Activated naive CD8-positive, alpha-beta T cell treated with anti-CD3 and anti-CD28 coated beads, Interleukin-2, amount 10 ng/mL, durations not matched to agents 7 days and 5 days (primary cell): ENCODE results near the gene C20orf173. TPM values are rescaled to one million over a fixed set of nuclear protein-coding genes. Genes with fewer than 3 reads are reported as not detected.
"Not testable (repeated sequence)": the region's sequence is repeated elsewhere in the genome, so short reads cannot be mapped to it uniquely, and the experiment has no call there.

Experiments used
- ATAC-seq: fragments of 150-1000 bp; cut with Tn5 transposase; one replicate; pipeline ENCODE4 v1.10.0; 2021; ENCODE audit warnings: low read depth, moderate library complexity
- POLR2A ChIA-PET: fragments of 350-600 bp; sonication (Branson Sonifier 250); formaldehyde crosslinking; loops from one replicate; lab custom pipeline; 2021; ENCODE audit warnings: antibody characterized with exemption; lab: Charles Lee
- DNase-seq: peaks from one replicate; pipeline ENCODE4 v3.0.0; 2021
- H3K27ac Mint-ChIP-seq: one replicate; pipeline ENCODE4 v1.8.0; 2022; ENCODE audit warnings: mild to moderate bottlenecking, mixed read lengths
- H3K27me3 Mint-ChIP-seq: one replicate; pipeline ENCODE4 v1.8.0; 2022; ENCODE audit warnings: mild to moderate bottlenecking, moderate library complexity, mixed read lengths
- H3K36me3 Mint-ChIP-seq: one replicate; pipeline ENCODE4 v1.8.0; 2021; ENCODE audit warnings: mild to moderate bottlenecking, mixed read lengths
- H3K4me1 Mint-ChIP-seq: one replicate; pipeline ENCODE4 v1.8.0; 2021; ENCODE audit warnings: mixed read lengths
- H3K4me3 Mint-ChIP-seq: one replicate; pipeline ENCODE4 v1.8.0; 2022; ENCODE audit warnings: mild to moderate bottlenecking, moderate library complexity, mixed read lengths
- H3K9me3 Mint-ChIP-seq: one replicate; pipeline ENCODE4 v1.8.0; 2021; ENCODE audit warnings: mixed read lengths
- total RNA-seq, 2 experiments: library from RNA; stranded (reverse); gene quantifications; one replicate each; pipeline ENCODE4 v1.2.3, GENCODE V29; 2021

The C20orf173 gene
- total RNA-seq, 2 experiments from 2014 or later = not detected

DNA sequence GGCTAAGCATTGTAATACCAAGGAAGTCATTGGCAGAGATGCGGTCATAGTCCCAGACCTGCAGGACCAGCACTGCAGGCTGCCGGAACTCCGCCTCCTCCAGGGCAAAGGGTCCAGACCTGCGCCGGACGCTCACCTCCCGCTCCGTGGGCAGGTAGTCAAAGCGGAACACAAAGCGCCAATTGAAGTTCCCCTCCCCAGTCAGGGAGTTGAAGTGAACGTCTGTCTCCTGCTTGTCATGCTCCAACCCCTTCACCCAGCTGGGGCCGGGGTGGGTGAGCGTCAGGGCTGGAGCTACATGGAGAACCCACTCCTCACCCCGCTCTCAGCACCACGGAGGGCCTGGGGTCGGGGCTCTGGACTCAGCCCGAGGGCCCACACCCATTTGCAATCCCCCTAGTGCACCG is 30.7 kb upstream of the C20orf173 start:
- Mint-ChIP-seq H3K36me3 (no peaks in the 10 kb centered on the region), H3K9me3 (no peaks in the 10 kb centered on the region), H3K4me3 (no peak overlapping the region), H3K4me1 (no peaks in the 10 kb centered on the region), H3K27ac (no peak overlapping the region), H3K27me3 (no peaks in the 10 kb centered on the region)
- no peak for DNase-seq
- POLR2A ChIA-PET = no interaction called here
- no peak for ATAC-seq

DNA sequence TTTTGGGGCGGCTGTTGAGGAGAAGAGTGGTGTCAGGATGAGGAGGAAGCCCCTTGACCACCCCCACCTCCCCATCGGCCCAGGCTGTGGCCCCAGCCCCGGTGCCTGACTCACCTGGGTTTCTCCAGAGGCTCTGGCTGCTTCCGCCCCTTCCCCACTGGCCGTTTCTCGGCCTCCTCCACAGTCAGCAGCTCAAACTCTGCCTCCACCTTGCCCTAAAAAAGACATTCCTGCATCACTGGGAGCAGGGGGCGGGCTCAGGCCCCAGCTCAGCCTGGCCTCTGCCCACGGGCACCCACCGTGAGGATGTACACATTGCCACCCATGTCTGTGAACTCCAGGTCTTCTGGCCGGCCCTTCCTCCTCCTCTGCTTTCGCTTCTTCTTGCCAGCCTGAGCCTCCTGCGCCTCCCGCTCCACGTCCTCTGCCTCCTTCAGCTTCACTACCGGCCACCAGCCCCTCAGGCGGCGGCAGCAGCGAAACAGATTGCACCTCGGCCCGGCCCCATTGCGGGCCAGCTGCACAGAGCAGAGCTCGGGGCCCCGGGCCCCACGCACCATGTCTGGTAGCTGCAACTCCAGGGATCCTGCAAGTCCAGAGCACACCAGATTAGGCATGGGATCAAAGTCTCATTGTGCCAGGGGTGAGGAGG is 29.7 kb upstream of the C20orf173 start:
- Mint-ChIP-seq H3K9me3 (no peaks in the 10 kb centered on the region), H3K27ac (no peak overlapping the region), H3K4me3 (no peak overlapping the region), H3K27me3 (no peaks in the 10 kb centered on the region), H3K4me1 (no peaks in the 10 kb centered on the region), H3K36me3 (peaks cover 4% of the 10 kb centered on the region)
- DNase-seq = no peak
- no peak for ATAC-seq
- POLR2A ChIA-PET = no interaction called here

DNA sequence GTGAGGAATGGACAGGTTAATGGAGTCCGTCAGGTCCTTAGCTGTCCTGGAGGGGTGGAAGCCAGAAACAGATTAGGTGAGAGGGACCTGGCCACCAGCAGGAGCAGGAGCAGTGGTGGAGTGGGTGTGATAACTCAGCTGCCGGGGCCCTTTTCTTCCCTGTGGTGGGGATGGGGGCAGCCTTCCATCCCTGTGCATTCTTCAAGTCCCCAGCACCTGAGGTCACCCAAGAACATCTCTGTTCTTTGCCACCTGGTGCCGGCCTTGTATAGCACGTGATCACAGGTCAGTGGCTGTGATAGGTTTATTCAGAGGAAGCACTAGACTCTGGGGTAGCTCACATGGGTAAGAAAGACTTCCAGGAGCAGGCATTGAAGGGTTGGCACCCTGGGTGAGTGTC is 29.0 kb upstream of the C20orf173 start:
- no peaks in the 10 kb centered on the region for H3K4me1 Mint-ChIP-seq
- no peaks in the 10 kb centered on the region for H3K9me3 Mint-ChIP-seq
- no peak overlapping the region for H3K27ac Mint-ChIP-seq
- POLR2A ChIA-PET = no interaction called here
- no peak for ATAC-seq
- DNase-seq = no peak
- H3K4me3 Mint-ChIP-seq = no peak overlapping the region
- H3K27me3 Mint-ChIP-seq = no peaks in the 10 kb centered on the region
- peaks cover 4% of the 10 kb centered on the region for H3K36me3 Mint-ChIP-seq

- peaks cover 4% of the 10 kb centered on the region for H3K36me3 Mint-ChIP-seq
- no peaks in the 10 kb centered on the region for H3K4me1 Mint-ChIP-seq
- DNase-seq (no peak), ATAC-seq (no peak)
- no peak overlapping the region for H3K27ac Mint-ChIP-seq
- POLR2A ChIA-PET = no interaction called here
- no peak overlapping the region for H3K4me3 Mint-ChIP-seq
- H3K9me3 Mint-ChIP-seq = no peaks in the 10 kb centered on the region
- no peaks in the 10 kb centered on the region for H3K27me3 Mint-ChIP-seq
Observed at GRCh38 chr20:35556871-35557270, 27.4 kb upstream of the C20orf173 start.

DNA sequence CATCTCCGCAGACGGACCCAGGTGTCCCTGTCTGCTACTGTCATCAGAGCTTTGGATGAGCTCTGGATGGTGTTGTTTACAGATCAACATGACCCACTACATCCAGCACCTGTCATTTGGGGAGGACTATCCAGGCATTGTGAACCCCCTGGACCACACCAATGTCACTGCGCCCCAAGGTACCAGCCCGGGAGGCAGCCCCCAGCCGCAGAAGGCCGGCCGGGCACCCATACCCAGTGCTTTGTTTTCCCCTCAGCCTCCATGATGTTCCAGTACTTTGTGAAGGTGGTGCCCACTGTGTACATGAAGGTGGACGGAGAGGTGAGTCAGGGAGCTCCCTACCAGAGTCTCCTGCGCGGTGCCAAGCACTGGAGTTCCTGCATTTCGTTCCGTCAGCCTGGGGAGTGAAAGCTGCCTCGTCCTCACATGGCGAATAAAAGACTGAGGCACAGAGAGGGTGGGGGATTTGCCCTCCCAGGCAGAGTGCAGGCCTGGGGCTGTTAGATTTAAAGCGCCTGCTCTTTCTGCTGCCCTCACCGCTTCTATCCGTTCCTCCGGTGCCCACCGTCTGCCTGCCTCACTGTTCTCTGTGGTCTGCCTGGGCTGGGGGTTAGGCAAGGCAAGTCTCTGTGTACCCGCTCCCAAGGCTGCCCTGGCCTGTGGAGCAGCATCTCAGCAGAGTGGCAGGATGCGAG is 26.6 kb upstream of the C20orf173 start:
- H3K9me3 Mint-ChIP-seq = no peaks in the 10 kb centered on the region
- H3K27ac Mint-ChIP-seq = no peak overlapping the region
- no peaks in the 10 kb centered on the region for H3K4me1 Mint-ChIP-seq
- ATAC-seq (no peak), DNase-seq (no peak)
- H3K4me3 Mint-ChIP-seq = no peak overlapping the region
- H3K27me3 Mint-ChIP-seq = no peaks in the 10 kb centered on the region
- POLR2A ChIA-PET = interaction anchor here (0.6 kb wide), 1 partner anchor 150 kb away, joined by 3 read pairs; no protein-coding TSS in a partner anchor
- peaks cover 4% of the 10 kb centered on the region for H3K36me3 Mint-ChIP-seq

DNA sequence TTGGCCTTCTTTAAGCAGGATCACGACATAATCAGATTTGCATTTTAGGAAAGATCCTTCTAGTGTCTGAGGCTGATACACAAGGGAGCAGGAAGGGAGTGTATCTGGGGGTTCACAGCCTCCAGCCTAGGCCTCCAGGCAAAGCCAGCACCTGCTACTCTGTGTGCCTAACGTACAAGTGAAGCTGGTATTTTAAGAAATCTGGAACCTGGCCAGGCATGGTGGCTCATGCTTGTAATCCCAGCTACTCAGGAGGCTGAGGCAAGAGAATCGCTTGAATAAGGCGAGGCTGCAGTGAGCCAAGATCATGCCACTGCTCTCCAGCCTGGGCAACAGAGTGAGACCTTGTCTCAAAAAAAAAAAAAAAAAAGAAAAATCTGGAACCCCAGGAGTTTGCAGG is 26.0 kb upstream of the C20orf173 start:
- not testable (repeated sequence) for H3K27ac Mint-ChIP-seq

DNA sequence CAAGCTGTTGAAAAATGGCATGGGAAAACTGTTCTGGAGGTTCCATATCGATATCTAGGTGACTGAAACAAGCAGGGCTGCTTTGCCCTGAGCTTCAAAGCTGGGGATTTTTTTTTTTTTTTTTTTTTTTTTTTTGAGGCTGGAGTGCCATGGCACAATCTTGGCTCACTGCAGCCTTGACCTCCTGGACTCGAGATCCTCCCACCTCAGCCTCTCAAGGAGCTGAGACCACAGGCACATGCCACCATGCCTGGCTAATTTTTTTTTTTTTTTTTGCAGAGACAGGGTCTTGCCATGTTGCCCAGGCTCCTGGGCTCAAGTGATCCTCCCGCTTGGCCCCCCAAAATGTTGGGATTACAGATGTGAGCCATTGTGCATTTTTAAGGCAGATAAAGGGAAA is 23.5 kb upstream of the C20orf173 start:
- Mint-ChIP-seq H3K27ac (no peak overlapping the region), H3K9me3 (no peaks in the 10 kb centered on the region), H3K4me3 (no peak overlapping the region), H3K4me1 (no peaks in the 10 kb centered on the region), H3K36me3 (peaks cover 11% of the 10 kb centered on the region), H3K27me3 (no peaks in the 10 kb centered on the region)
- no peak for DNase-seq
- POLR2A ChIA-PET = interaction anchor here (0.5 kb wide), 1 partner anchor 399 kb away, joined by 3 read pairs; no protein-coding TSS in a partner anchor
- no peak for ATAC-seq

More for the DNA sequence above, 26.0 kb upstream of the C20orf173 start:
- DNase-seq, H3K9me3 Mint-ChIP-seq, POLR2A ChIA-PET, H3K36me3 Mint-ChIP-seq, H3K27me3 Mint-ChIP-seq, H3K4me3 Mint-ChIP-seq, H3K4me1 Mint-ChIP-seq, ATAC-seq: not testable (repeated sequence)

- DNase-seq (no peak), ATAC-seq (no peak)
- H3K27me3 Mint-ChIP-seq = no peaks in the 10 kb centered on the region
- H3K27ac Mint-ChIP-seq = no peak overlapping the region
- peaks cover 11% of the 10 kb centered on the region for H3K36me3 Mint-ChIP-seq
- no peaks in the 10 kb centered on the region for H3K4me1 Mint-ChIP-seq
- POLR2A ChIA-PET = no interaction called here
- no peak overlapping the region for H3K4me3 Mint-ChIP-seq
- no peaks in the 10 kb centered on the region for H3K9me3 Mint-ChIP-seq
Observed at GRCh38 chr20:35551503-35551902, 22.1 kb upstream of the C20orf173 start.

- Mint-ChIP-seq H3K4me3 (no peak overlapping the region), H3K27me3 (no peaks in the 10 kb centered on the region), H3K36me3 (peaks cover 10% of the 10 kb centered on the region), H3K9me3 (no peaks in the 10 kb centered on the region), H3K27ac (no peak overlapping the region), H3K4me1 (peaks cover 10% of the 10 kb centered on the region)
- ATAC-seq (no peak), DNase-seq (no peak)
- POLR2A ChIA-PET = no interaction called here
Observed at GRCh38 chr20:35547329-35547728, 17.9 kb upstream of the C20orf173 start.

GRCh38 chr20:35546127-35546526 is 16.7 kb upstream of the C20orf173 start:
- POLR2A ChIA-PET = no interaction called here
- Mint-ChIP-seq H3K27ac (no peak overlapping the region), H3K4me1 (peaks cover 12% of the 10 kb centered on the region), H3K36me3 (peaks cover 10% of the 10 kb centered on the region), H3K4me3 (no peak overlapping the region), H3K27me3 (peaks cover under 1% of the 10 kb centered on the region), H3K9me3 (no peaks in the 10 kb centered on the region)
- no peak for ATAC-seq
- no peak for DNase-seq

DNA sequence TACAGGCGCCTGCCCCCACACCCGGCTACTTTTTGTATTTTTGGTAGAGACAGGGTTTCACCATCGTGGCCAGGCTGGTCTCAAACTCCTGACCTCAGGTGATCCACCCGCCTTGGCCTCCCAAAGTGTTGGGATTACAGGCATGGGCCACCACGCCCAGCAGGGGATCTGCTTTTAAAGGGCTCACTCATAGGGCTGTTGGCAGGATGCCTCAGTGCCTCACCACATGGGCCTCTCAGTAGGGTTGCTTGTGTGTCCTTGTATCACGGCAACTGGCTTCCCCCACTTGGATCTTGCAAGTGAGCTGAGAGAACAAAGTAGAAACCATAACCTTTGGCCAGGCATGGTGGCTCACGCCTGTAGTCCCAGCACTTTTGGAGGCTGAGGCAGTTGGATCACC is 15.5 kb upstream of the C20orf173 start:
- H3K27ac Mint-ChIP-seq, H3K4me3 Mint-ChIP-seq, H3K27me3 Mint-ChIP-seq, DNase-seq, ATAC-seq, H3K36me3 Mint-ChIP-seq, POLR2A ChIA-PET, H3K9me3 Mint-ChIP-seq: not testable (repeated sequence)
- H3K4me1 Mint-ChIP-seq = peaks cover 14% of the 10 kb centered on the region

DNA sequence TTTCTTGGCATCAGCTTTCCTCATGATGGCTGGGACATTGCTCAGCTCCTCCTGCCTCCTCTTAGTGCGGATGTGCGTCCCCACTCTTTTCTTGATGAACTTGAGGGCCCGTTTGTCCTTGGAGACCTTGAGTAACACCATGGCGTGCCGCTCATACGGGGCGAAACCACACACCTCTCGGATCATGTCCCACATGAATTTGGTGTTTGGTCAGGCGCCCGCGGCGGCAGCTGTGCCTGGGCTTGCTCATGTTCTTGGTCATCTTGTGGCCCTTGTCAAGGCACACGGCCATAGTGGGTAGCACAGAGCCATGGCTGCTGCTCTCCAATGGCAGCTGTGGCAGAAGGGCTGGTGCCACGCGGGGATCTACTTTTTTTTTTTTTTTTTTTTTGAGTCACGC is 15.0 kb upstream of the C20orf173 start:
- H3K4me3 Mint-ChIP-seq = no peak overlapping the region
- peaks cover 14% of the 10 kb centered on the region for H3K4me1 Mint-ChIP-seq
- DNase-seq = no peak
- no peaks in the 10 kb centered on the region for H3K9me3 Mint-ChIP-seq
- H3K27ac Mint-ChIP-seq = no peak overlapping the region
- peaks cover 7% of the 10 kb centered on the region for H3K36me3 Mint-ChIP-seq
- peaks cover 4% of the 10 kb centered on the region for H3K27me3 Mint-ChIP-seq
- ATAC-seq = no peak
- POLR2A ChIA-PET = no interaction called here

GRCh38 chr20:35542990-35543389 is 13.5 kb upstream of the C20orf173 start:
- peaks cover 14% of the 10 kb centered on the region for H3K4me1 Mint-ChIP-seq
- H3K27ac Mint-ChIP-seq = peak overlapping the region; percentile 94
- POLR2A ChIA-PET = interaction anchor here (1.1 to 2.8 kb wide), 3 partner anchors 55 to 76 kb away, joined by 3 to 12 read pairs (median 8); partner anchors contain the start of gene SPAG4
- H3K4me3 Mint-ChIP-seq = peak overlapping the region; percentile 94
- ATAC-seq = no peak
- H3K36me3 Mint-ChIP-seq = peaks cover 4% of the 10 kb centered on the region
- peaks cover 4% of the 10 kb centered on the region for H3K27me3 Mint-ChIP-seq
- H3K9me3 Mint-ChIP-seq = no peaks in the 10 kb centered on the region
- DNase-seq = no peak
